IPS DF 6.9 (cell line): ENCODE measurements around the gene ANKRD33B.

Source experiments
- DNase-seq: peaks from one replicate; pipeline ENCODE4 v3.0.0-alpha.2; 2013; ENCODE audit warnings: low read depth, low spot score
- H3K27ac ChIP-seq: one replicate; pipeline ENCODE4 v1.5.1; 2013; ENCODE audit warnings: low read length, control low read depth
- H3K27me3 ChIP-seq: 2 replicates; pipeline ENCODE4 v1.6.1; 2013; ENCODE audit warnings: mild to moderate bottlenecking, low read length; ENCODE audit not compliant: control insufficient read depth, insufficient read depth
- H3K36me3 ChIP-seq: 2 replicates; pipeline ENCODE4 v1.6.1; 2013; ENCODE audit warnings: low read length; ENCODE audit not compliant: control insufficient read depth, insufficient read depth
- H3K4me1 ChIP-seq: 2 replicates; pipeline ENCODE4 v1.6.1; 2013; ENCODE audit warnings: low read length; ENCODE audit not compliant: control insufficient read depth, insufficient read depth
- H3K4me3 ChIP-seq: 2 replicates; pipeline ENCODE4 v1.5.1; 2013; ENCODE audit warnings: mild to moderate bottlenecking, low read length
- H3K9me3 ChIP-seq: 2 replicates; pipeline ENCODE4 v1.6.1; 2013; ENCODE audit warnings: low read length, inconsistent platforms; ENCODE audit not compliant: control insufficient read depth, insufficient read depth
- WGBS: extraction: QIAGEN DNeasy Blood & Tissue Kit; methylation state at CpG from one replicate; pipeline ENCODE4 v1.1.7; 2013; ENCODE audit warnings: mixed read lengths, missing lambda C conversion rate; ENCODE audit not compliant: insufficient read length, insufficient coverage; 5-methylcytosine and 5-hydroxymethylcytosine counted together

The ANKRD33B gene

DNA sequence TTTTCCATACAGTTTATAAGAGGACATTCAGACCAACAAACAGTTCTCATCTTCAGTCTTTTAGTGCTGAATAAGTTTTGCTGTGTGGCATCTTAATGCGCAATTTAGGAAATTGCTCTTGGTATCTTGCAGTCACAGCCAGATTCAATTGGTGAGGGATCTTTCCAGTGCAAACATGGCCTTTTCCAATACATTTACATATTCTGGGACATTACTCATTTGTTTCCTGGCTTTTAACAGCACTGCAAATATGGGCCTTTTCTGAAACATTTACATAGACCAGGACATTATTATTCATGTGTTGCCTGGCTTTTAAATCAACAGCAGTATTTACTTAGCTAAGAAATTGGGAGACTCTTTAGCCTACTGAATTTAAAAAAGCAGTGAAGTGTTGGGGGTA lies 22.7 kb downstream of the ANKRD33B start:
- Histone ChIP-seq H3K36me3 (no peaks in the 10 kb centered on the region), H3K4me1 (no peaks in the 10 kb centered on the region), H3K4me3 (no peak overlapping the region), H3K27me3 (no peaks in the 10 kb centered on the region), H3K9me3 (no peaks in the 10 kb centered on the region), H3K27ac (no peak overlapping the region)
- DNase-seq: no peak
- WGBS: no CpG with 5 or more reads among the region's 1 CpG

DNA sequence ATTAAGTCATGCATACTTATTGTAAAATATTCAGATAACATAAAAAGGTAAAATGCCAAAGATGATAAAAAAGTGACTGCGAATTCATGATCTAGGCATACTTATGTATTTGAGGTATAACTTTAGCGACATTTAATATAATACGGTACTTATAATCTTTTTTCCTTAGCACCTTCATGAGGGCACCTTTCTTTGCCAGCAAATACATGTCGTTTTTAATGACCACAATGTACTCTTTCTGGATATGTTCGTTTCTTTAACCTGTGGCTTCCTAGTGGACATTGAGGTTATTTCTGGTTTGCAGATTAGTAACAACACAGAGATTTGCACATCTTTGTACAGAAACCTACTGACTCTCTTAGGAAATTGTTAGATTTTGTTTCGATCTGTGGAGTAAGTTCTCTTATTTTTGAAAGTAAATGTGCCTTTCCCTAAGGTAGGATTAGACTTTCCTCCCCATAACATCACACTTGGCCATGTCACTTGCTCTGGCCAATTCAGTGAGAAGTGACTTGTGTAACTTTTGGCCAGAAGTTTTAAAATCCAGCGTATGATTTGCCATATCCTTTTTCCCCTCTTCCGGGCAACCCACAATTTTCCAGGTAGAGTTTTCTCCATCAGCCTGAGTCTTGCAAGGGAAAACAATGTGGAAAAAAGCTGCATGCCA lies 24.4 kb downstream of the ANKRD33B start:
- Histone ChIP-seq H3K36me3 (no peaks in the 10 kb centered on the region), H3K27me3 (no peaks in the 10 kb centered on the region), H3K4me3 (no peak overlapping the region), H3K9me3 (no peaks in the 10 kb centered on the region), H3K4me1 (no peaks in the 10 kb centered on the region), H3K27ac (no peak overlapping the region)
- no peak for DNase-seq
- WGBS: no CpG with 5 or more reads among the region's 8 CpGs

DNA sequence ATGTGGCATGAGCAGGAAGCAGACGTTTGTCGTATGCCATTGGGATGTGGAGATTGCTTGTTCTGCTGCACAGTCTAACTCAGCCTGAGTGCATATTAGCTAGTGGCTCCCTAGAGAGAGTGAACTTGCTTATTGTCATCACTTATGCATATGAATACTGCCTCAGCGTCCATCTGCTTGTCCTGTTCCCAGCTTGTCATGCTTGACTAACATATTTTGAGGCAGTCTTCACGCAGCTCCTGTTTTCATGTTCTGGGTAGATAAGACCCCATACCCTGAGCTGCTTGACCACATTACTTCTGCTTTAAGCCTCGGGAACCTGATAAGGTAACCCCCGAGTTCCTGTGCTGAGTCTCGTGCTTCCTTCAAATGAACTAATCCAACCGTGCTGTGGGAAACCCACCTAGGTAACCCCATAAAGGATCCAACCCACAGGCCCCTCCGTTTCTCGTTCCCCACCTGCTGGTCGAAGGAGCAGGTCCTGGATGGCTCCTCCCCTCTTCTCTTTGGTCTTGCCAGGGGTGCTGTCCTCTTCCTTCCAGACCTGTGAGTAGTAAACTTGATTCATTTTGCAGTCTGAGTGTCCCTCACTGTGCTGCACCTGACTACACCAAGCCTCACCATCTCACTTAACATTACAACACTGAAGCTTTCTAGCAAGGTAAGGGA lies 25.0 kb downstream of the ANKRD33B start:
- H3K27ac ChIP-seq: no peak overlapping the region
- H3K9me3 ChIP-seq: no peaks in the 10 kb centered on the region
- no peak for DNase-seq
- no peaks in the 10 kb centered on the region for H3K36me3 ChIP-seq
- H3K4me3 ChIP-seq: no peak overlapping the region
- WGBS: no CpG with 5 or more reads among the region's 11 CpGs
- no peaks in the 10 kb centered on the region for H3K27me3 ChIP-seq
- no peaks in the 10 kb centered on the region for H3K4me1 ChIP-seq

DNA sequence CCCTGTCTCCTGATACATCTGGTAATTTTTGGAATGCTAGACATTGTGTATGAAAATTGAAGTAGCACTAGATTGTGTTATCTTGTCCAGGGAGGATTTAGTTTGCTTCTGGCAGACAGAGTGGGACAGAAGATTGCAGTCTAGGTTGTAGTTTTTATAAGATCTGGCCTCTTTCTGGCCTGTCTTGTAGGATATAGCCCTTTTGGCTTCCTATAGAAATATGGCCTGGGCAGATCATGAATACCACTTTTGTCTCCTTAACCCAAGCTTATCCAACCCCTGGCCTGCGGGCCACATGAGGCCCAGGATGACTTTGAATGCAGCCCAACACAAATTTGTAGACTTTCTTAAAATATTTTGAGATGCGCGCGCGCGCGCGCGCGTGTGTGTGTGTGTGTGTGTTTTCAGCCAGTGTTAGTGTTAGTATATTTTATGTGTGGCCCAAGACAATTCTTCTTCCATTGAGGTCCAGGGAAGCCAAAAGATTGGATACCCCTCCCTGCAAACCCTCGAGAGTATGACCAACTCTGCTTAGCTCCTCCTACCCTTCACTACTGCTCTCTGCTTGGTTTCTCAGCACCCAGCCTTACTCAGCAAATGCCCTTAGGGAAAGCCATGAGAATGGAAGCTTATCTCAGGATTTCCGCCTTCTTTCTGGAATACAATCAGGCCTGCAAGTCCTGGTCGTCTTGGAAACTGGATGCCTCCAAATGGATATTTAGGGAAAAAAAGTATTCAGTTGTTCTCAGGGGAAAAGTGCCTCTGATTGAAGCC lies 26.5 kb downstream of the ANKRD33B start:
- Histone ChIP-seq H3K4me1 (no peaks in the 10 kb centered on the region), H3K4me3 (no peak overlapping the region), H3K36me3 (no peaks in the 10 kb centered on the region), H3K9me3 (no peaks in the 10 kb centered on the region), H3K27ac (no peak overlapping the region), H3K27me3 (no peaks in the 10 kb centered on the region)
- peak; percentile 55 for DNase-seq
- no CpG with 5 or more reads among the region's 13 CpGs for WGBS

DNA sequence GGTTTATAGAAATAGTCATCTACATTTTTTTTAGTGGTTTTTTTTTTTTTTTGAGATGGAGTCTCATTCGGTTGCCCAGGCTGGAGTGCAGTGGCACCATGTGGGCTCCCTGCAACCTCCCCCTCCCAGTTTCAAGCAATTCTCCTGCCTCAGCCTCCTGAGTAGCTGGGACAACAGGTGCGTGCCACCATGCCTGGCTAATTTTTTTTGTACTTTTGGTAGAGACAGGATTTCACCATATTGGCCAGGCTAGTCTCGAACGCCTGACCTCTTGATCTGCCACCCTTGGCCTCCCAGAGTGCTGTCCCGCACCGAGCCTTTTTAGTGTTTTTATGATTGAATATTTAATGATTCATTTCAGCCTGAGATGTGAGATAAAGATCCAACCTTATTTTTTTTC lies 27.3 kb downstream of the ANKRD33B start:
- H3K36me3 ChIP-seq: no peaks in the 10 kb centered on the region
- H3K4me1 ChIP-seq: no peaks in the 10 kb centered on the region
- H3K27ac ChIP-seq: no peak overlapping the region
- no peak for DNase-seq
- no peak overlapping the region for H3K4me3 ChIP-seq
- H3K27me3 ChIP-seq: no peaks in the 10 kb centered on the region
- no peaks in the 10 kb centered on the region for H3K9me3 ChIP-seq
- WGBS: no CpG with 5 or more reads among the region's 6 CpGs

DNA sequence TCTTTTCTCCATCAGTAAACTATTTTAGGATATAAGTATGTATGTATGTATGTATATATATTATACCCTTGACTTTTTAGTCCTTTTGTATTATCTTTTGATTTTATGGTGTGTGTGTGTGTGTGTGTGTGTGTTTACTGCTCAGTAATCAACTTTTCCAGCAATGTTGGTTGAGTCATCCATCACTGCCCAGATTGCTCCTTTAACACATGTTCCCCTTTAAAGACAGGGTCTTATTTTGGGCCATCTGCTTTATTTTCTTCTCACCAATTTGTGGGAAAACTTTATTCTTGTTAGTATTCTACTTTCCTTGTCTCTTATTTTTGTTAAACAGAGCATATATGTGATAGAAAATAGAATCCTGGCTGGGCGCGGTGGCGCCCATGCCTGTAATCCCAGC lies 28.1 kb downstream of the ANKRD33B start:
- Histone ChIP-seq H3K36me3 (no peaks in the 10 kb centered on the region), H3K9me3 (no peaks in the 10 kb centered on the region), H3K27ac (no peak overlapping the region), H3K4me1 (no peaks in the 10 kb centered on the region), H3K27me3 (no peaks in the 10 kb centered on the region), H3K4me3 (no peak overlapping the region)
- DNase-seq: no peak
- WGBS: no CpG with 5 or more reads among the region's 3 CpGs

DNA sequence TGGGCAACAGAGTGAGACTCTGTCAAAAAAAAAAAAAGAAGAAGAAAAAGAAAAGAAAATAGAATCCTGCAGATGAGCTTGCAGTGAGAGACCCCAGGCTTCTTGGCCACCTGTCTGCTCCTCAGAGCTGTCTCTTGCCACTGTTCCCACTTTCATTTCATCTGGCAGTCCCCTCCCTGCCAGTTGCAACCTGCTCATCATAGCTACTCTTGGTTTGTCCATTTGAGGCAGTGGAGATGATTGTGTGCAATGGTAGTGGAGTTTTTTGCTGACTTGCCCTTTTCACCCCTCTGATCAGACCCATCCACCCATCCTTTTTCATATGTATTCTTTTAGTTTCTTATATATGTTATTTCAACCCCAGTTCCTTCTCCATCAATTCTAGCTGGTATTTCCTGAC lies 28.7 kb downstream of the ANKRD33B start:
- H3K27ac ChIP-seq: no peak overlapping the region
- H3K36me3 ChIP-seq: no peaks in the 10 kb centered on the region
- no peak for DNase-seq
- no peaks in the 10 kb centered on the region for H3K27me3 ChIP-seq
- H3K4me1 ChIP-seq: no peaks in the 10 kb centered on the region
- H3K4me3 ChIP-seq: no peak overlapping the region
- H3K9me3 ChIP-seq: no peaks in the 10 kb centered on the region

DNA sequence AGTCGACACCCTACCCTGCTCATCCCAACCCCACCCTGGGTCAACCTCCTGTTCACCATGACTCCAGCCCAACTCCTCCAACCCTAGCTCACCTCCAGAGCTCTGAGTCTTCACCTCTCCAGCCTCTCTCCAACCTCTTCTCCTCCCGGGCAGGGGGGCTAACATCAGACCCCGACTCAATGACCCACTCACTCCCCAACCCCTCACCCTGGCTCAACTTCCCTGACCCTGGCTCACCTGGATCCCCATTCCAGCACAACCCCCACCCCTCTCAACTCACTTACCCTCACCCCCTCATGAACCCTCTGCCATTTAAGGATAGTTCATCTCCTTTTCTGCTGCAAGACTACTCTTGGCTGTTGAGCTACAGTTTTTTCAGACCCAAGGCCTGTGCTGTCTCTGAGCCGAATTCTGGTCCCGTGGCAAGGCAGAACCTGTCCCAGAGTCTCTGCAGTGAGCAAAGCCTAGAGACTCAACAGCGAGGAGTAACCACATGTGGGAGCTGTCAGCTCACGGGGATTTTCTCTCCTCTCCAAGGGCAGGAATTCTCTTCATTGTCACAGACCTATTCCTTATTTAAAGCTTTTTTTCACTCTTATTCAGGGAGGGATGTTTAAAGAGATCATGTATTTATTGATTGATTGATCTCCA lies 29.8 kb downstream of the ANKRD33B start:
- H3K4me1 ChIP-seq: no peaks in the 10 kb centered on the region
- no peaks in the 10 kb centered on the region for H3K27me3 ChIP-seq
- H3K9me3 ChIP-seq: no peaks in the 10 kb centered on the region
- WGBS: no CpG with 5 or more reads among the region's 7 CpGs
- no peaks in the 10 kb centered on the region for H3K36me3 ChIP-seq
- H3K27ac ChIP-seq: no peak overlapping the region
- no peak overlapping the region for H3K4me3 ChIP-seq
- no peak for DNase-seq

DNA sequence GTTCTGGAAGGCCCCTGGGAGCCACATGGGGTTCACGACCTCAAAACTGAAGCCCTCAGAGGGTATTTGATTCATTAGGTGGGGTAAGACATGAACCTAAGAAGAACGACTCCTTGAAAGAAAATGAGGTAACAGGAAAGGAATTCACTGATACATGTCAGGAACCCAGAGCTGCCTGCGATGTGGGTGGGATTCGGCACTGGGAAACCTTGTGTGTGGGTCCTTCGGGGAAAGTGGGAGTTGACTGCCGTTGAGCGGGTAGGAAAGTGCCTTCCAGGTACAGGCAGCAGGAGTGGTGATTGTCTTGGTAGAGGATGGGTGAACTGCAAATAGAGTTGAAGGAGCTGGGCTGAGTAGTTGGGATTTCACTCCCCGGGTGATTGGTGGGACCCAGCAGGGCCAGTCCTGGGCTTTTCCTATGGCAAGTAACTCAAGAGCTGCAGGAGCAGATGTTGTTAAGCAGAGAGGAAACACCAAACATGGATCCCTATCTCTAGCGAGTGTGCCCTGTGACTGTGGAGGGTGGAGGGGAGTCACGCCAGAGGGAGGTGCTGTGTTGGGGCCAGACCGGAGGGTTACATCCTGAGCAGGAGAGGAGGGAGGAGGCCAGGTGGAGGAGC lies 30.8 kb downstream of the ANKRD33B start:
- Histone ChIP-seq H3K27ac (no peak overlapping the region), H3K27me3 (no peaks in the 10 kb centered on the region), H3K36me3 (no peaks in the 10 kb centered on the region), H3K4me3 (no peak overlapping the region), H3K4me1 (no peaks in the 10 kb centered on the region), H3K9me3 (no peaks in the 10 kb centered on the region)
- DNase-seq: no peak
- WGBS: no CpG with 5 or more reads among the region's 11 CpGs

DNA sequence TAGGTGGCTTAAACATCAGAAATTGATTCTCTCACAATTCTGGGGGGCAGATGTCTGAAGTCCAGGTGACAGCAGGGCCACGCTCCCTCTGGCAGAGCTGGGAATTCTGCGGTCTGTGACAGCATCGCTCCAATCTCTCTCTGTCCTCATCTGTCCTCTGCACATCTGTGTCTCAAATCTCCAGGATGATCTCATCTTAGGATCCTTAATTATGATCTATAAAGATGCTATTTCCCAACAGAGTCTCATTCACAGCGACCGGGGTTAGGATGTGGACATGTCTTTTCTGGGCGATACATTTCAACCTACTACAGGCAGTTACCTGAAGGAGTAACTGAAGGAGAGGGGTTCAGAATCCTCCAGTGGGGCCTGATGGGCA lies 31.4 kb downstream of the ANKRD33B start:
- H3K4me3 ChIP-seq: no peak overlapping the region

More for the DNA sequence above, 31.4 kb downstream of the ANKRD33B start:
- no peak for DNase-seq
- no peak overlapping the region for H3K27ac ChIP-seq
- H3K9me3 ChIP-seq: no peaks in the 10 kb centered on the region
- H3K4me1 ChIP-seq: no peaks in the 10 kb centered on the region
- WGBS: no CpG with 5 or more reads among the region's 6 CpGs
- no peaks in the 10 kb centered on the region for H3K27me3 ChIP-seq
- no peaks in the 10 kb centered on the region for H3K36me3 ChIP-seq
